Inflammatory macrophage treated with lipopolysaccharide for 4 hours (primary cell): ENCODE measurements around the gene RAD9A.

Experiments
- DNase-seq: peaks from one replicate; pipeline ENCODE4 v3.0.0-alpha.2; 2020

RAD9A gene

DNA sequence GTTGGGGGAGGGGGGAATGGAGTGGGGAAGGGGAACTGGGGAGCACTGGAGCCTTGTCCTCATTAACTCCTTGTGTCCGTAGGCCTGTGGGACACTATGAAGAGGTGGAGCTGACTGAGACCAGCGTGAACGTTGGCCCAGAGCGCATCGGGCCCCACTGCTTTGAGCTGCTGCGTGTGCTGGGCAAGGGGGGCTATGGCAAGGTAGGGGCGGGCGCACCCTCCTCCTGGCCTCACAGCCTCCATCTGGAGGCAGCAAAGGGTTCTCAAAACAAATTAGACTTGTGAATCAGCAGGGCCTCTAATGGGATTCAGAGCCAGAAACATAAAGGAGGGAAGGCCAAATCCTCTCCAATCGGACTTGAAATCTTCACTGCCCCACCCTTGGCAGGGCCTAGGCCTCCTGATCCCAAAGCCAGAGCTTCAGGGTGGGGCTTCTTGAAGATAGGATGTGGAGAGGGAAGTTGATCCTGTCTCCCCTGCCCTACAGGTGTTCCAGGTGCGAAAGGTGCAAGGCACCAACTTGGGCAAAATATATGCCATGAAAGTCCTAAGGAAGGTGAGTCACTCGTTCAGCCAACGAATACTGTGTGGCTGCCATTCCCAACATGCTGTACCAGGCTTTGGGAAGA lies 37.4 kb downstream of the RAD9A start:
- DNase-seq: no peak

- DNase-seq: no peak
These were observed 37.9 kb downstream of the RAD9A start for GRCh38 chr11:67429722-67430121.

GRCh38 chr11:67431346-67432249 lies 39.8 kb downstream of the RAD9A start:
- DNase-seq: no peak

DNA sequence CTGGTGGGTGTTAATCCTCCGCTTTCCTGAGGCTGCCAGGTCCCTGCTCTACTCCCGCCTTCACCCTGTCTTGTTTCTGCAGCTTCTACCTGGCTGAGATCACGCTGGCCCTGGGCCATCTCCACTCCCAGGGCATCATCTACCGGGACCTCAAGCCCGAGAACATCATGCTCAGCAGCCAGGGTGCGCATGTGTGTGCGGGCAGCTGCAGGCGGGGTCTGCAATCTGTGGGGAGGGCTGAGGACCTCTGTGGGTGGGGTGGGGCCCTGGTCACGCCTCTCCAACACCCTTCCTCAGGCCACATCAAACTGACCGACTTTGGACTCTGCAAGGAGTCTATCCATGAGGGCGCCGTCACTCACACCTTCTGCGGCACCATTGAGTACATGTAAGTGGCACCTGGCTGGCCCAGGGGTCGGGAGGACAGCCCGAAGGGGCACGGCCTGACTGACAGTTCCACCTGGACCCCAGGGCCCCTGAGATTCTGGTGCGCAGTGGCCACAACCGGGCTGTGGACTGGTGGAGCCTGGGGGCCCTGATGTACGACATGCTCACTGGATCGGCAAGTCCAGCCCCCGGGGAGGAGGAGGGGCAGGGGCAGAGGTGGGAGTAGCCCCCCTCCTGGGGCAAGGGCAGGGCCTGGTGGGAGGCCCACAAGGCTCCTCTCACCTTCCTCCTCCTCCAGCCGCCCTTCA lies 41.0 kb downstream of the RAD9A start:
- no peak for DNase-seq

DNA sequence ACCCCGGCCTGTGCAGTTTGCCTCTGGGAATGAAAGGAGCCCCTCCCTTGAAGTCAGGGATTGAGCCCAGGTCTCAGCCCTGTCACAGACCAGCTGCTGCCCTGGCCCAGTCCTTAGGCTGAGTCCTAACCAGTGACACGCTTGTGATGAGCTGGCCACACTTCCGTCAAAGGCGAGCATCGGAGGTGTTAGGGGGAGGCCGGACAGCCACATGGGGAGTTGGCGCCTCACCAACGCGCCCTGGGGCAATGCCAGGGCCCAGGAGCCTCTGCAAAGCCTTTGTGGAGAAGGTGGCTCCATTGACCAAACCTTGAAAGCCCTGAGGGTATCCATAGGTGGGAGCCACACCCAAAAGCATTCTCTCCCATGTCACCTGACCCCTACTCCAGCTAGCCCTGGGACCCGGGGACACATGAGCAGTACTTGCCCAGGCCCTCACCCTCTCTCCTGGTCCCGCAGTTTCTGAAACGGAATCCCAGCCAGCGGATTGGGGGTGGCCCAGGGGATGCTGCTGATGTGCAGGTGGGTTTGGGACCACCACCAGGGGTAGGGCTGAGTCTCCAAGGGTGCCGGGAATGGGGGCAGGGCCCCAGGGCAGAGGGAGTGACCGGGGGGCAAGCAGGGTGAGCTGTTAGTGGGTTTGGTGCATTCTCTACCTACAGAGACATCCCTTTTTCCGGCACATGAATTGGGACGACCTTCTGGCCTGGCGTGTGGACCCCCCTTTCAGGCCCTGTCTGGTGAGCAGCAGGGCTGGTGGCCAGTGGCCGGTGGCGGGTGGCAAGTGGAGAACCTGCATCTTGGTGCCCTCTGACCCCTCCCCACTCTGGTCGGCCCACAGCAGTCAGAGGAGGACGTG lies 42.0 kb downstream of the RAD9A start:
- DNase-seq: no peak

DNA sequence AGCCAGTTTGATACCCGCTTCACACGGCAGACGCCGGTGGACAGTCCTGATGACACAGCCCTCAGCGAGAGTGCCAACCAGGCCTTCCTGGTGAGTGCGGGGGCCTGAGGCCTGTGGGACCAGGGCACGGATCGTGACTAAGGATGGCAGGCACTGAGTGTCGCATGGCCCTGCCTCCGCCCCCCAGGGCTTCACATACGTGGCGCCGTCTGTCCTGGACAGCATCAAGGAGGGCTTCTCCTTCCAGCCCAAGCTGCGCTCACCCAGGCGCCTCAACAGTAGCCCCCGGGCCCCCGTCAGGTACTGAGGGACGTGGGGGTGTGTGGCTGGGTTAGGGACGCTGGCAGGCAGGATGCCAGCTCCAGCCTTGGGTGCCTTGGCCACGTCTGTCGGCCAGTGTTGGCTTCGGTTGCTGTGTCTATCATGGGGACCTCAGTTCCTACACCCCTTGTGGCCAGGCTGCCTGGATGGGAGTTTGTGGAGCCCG lies 42.7 kb downstream of the RAD9A start:
- no peak for DNase-seq

DNA sequence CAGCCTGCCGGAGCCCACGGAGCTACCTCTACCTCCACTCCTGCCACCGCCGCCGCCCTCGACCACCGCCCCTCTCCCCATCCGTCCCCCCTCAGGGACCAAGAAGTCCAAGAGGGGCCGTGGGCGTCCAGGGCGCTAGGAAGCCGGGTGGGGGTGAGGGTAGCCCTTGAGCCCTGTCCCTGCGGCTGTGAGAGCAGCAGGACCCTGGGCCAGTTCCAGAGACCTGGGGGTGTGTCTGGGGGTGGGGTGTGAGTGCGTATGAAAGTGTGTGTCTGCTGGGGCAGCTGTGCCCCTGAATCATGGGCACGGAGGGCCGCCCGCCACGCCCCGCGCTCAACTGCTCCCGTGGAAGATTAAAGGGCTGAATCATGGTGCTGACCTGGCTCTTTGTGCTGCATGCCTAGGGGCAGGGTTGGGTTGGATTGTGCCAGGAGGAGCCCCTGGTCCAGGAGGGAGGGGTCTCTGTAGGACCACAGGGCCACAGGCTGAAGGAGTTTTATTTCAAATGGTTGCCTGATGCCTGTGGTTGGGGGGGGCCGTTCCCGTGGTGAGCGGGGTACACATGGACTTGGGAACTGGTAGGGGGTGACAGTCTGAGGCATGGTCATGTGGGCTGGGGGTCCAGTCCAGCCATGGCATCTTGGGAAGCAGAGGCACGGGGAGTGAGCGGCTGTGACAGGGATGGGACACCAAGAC lies 43.4 kb downstream of the RAD9A start:
- no peak for DNase-seq

GRCh38 chr11:67435727-67436458 lies 44.1 kb downstream of the RAD9A start:
- DNase-seq: no peak

GRCh38 chr11:67436459-67437081 lies 44.8 kb downstream of the RAD9A start:
- DNase-seq: no peak

GRCh38 chr11:67437082-67437808 lies 45.5 kb downstream of the RAD9A start, which contains the start of gene PTPRCAP:
TSS of gene PTPRCAP (minus strand) at chr11:67437682. CDS start at chr11:67437619, 63 bp downstream.
- no peak for DNase-seq

DNA sequence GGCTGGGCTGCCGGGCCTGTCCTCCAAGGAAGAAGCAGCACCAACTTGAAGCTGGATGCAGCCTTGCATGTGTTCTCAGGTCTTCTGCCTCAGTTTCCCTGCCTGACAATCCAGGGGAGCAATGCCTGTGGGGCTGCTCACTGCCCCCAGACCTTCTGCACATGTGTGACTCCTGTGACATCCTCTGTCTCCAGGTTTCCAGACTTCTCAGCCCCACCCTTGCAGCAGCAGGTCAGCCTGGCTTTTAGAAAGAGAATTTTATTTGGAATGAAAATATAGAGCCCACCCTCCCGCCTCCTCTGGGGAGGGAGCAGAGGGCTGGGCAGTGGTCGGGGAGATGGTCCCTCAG lies 46.0 kb downstream of the RAD9A start:
- DNase-seq: no peak

DNA sequence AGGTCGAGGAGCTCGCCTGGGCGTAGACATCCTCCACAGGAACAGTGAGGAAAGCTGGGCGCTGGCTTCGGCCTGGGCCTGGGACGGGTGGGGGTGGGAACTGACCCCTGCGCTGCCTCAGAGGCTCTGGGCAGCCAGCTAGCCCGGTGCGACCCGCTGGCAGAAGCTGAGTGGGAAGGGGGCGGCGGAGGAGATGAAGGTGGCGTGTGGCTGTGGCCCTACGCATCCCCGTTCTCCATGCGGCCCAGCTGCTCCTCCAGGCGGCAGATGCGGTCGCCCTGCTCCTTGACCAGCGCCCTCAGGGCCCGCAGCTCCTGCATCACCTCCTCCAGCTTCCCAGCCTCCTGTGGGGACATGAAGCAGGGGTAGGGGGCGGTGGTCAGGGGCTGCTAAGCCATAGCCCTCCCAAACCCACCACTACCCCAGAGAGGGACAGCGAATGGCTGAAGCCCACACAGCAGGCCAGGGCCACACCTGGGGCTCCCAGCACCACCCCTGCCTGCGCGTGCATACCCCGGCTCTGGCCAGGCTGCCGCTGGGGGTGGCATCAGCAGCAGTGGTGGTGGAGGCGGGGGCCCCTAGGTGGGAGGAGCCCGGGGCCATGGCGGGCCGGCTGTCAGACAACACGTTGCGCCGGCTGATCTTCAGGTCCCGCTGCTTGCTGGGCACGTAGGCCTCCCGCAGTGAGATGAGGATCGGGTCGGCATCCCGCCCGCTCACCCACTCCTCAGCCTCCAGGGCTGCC lies 46.5 kb downstream of the RAD9A start:
- DNase-seq: no peak

- DNase-seq: peak; percentile 56
These were observed 47.8 kb downstream of the RAD9A start for GRCh38 chr11:67439321-67440228.

DNA sequence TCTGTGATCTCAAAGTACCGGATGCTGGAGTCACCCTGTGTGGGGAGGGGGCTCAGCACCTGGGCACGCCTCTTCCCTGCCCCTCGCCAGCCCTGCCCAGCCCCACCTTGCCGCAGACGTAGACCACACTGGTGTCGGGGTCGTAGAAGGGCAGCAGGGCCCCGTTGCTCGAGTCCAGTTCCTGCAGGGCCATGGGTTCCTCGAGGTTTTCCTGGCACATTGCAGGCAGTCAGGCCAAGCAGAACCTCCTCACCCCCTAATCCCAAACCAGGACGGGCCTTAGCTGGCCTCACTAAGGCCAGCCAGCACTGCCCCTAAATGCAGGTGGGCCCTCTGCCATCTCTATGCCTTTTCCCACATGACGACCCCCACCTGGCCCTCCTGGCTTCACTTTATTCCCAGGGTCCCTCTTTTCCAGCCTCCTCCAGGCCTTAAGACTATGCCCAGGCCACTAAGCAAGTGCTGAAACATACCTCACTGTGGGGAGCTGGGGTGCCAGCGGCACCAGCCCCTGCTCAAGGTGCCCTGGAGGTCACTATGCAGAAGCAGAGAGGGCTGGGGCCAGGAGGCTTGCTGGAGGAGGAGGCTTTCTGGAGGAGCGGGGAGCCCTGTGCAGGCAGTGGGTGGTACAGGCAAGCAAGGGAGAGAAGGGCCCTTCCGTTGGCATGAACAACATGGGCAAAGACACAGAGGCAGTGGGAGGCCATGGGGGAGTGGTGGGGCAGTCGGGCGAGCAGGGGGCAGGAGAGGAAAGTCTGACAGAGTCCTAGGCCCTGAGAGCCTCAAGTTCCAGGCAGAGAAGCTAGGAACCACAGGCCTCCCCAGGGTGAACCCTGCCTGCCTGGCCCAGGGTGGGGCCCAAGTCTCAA lies 48.7 kb downstream of the RAD9A start:
- DNase-seq: no peak

DNA sequence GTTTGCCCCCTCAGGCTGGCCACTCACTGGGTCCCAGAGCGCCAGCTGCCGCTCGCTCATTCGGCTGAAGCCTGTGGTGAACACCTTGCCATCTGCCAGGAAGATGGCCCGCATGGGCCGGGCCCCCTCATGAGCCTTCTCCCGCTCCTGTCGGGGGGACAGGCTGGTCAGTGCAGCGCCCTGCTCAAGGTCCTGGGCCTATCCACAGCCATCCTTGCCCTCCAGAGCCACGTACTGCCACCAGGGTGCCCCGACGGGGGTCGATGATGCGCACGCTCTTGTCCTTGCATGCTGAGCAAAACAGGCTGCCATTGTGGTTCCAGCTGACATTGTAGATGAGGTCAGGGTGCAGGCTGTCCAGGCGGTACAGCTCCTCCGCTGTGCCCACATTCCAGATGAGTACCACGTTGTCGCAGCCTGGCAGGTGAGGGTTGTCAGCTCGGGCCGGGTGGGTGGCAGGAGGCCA lies 49.3 kb downstream of the RAD9A start:
- DNase-seq: no peak

DNA sequence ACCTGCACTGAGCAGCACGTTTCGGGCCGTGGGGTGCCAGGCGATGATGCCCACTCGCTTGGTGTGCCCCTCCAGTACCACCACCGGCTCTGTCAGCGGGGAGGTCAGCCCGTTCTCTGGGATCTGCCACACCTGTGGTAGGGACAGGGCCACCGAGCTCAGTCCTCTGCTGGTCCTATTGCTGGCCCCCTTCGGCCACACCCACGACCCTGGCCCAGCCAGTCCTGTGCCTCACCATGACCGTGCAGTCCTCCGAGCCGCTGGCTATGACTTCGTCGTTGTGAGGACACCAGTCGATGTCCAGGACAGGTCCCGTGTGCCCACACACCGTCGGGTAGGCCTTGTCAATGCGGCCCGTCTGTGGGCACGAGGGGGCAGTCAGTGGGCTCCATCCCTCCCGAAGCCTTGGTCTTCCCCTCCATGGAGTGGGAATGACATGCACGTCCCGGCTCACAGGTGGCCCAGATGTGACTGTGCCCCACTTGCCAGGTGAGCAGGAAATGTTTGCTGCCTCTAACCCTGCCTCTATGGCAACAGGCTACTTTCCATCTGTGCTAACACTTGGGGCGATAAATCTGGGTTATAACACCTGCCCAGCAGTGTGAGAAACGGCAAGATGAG lies 50.1 kb downstream of the RAD9A start:
- no peak for DNase-seq
